ENCODE data around the gene NGFR.

GRCh38 chr17:49487183-49487582 lies 7.9 kb upstream of the NGFR start:
- TF ChIP-seq MYNN (IDR thresholded peaks at IDR 0.05) (no peak), MYNN (CRISPR knock-in tag; IDR thresholded peaks at IDR 0.05) (no peak), CTCF (IDR thresholded peaks at IDR 0.05 in 2 of 3, conservative IDR thresholded peaks at IDR 0.05 in 1 of 3; ENCODE audit: insufficient read depth in 2 of 3, low read depth in 1 of 3, low read length in 3 of 3) (no peak), MAX (CRISPR knock-in tag; IDR thresholded peaks at IDR 0.05) (no peak), HOMEZ (CRISPR knock-in tag; IDR thresholded peaks at IDR 0.05) (no peak), FOXK1 (CRISPR knock-in tag; IDR thresholded peaks at IDR 0.05; ENCODE audit: borderline replicate concordance) (no peak), NFE2L1 (tag; IDR thresholded peaks at IDR 0.05; ENCODE audit: borderline replicate concordance, low read depth) (no peak), TCF7L2 (IDR thresholded peaks at IDR 0.05; ENCODE audit: low read depth, low read length) (no peak), BRCA1 (IDR thresholded peaks at IDR 0.05) (no peak), BRCA1 (CRISPR knock-in tag; IDR thresholded peaks at IDR 0.05) (no peak), TRIM28 (IDR thresholded peaks at IDR 0.05) (no peak), REST (IDR thresholded peaks at IDR 0.05; ENCODE audit: borderline replicate concordance) (no peak), REST (CRISPR knock-in tag; IDR thresholded peaks at IDR 0.05; ENCODE audit: low read depth) (no peak), EP300 (IDR thresholded peaks at IDR 0.05; ENCODE audit: low read length) (no peak), ZNF174 (CRISPR knock-in tag; IDR thresholded peaks at IDR 0.05) (no peak), ZNF77 (CRISPR knock-in tag; IDR thresholded peaks at IDR 0.05) (no peak), RFX5 (IDR thresholded peaks at IDR 0.05; ENCODE audit: low read depth, low read length) (no peak)
